ENCODE measurements around the gene ZNF441. TPM values are rescaled to one million over a fixed set of nuclear protein-coding genes. Genes with fewer than 3 reads are reported as not detected.
A peak's percentile ranks its signal among the peaks of the same experiment; 100 is the strongest.

ZNF441 gene
- 10.6 TPM for total RNA-seq (ENCODE audit: unreplicated experiment)
- long read RNA-seq, full-length matches to known transcripts = 1 of 3 reads
- long read RNA-seq, partial matches to known transcripts = 0 of 3 reads
- long read RNA-seq, other reads (novel, unspliced or antisense) = 2 of 3 reads

DNA sequence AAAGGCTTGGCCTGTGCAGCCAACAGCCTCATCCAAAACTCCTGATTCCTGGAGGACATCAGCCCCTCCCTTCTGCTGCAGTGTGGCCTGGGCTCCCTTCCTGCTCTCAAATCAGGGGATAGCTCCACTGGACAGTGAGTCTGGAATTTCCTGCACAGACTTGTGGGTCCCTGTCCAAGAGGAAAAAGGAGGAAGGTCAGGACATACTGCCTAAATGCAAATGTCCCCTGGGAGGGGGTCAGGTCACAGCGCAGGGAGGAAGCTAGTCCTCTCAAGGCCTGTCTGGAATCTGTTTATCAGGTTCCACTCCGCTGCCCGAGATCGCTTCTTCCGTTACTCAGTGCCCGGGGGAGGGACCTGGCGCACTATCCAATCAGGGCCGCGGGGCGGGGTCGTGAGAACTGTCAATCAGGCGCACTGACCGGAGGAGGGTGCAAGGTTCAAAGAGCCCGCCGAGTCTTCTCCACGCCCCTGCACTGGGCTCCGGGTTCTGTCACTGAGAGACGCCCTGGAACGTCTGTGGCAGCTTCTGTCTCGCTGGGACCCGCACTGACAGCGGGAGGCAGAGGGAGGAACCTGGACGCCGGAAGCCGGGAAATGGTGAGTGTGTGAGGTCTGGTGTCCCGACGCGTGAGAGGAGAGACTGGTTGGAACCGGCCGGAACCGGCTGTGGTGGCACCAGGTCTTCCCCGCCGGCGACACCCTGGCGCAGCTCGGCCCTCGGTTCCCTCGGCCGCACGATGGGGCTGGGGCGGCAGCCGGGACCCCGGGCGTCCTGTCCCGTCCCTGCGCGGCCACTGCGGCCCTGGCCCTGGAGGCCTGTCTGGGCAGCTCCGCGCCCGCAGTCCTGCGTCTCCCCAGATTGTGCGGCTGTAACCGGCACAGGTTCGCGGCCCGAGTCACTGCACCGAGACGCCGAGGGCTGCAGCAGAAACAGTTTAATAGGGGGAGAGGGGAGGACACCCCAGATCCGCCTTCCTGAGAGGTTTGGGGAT lies at the start of gene ZNF441:
TSS of gene ZNF441 (plus strand) at position 404 of the 995 bp plus-strand sequence. CDS start at position 598, 194 bp downstream.
- TF ChIP-seq, protein P1, sequence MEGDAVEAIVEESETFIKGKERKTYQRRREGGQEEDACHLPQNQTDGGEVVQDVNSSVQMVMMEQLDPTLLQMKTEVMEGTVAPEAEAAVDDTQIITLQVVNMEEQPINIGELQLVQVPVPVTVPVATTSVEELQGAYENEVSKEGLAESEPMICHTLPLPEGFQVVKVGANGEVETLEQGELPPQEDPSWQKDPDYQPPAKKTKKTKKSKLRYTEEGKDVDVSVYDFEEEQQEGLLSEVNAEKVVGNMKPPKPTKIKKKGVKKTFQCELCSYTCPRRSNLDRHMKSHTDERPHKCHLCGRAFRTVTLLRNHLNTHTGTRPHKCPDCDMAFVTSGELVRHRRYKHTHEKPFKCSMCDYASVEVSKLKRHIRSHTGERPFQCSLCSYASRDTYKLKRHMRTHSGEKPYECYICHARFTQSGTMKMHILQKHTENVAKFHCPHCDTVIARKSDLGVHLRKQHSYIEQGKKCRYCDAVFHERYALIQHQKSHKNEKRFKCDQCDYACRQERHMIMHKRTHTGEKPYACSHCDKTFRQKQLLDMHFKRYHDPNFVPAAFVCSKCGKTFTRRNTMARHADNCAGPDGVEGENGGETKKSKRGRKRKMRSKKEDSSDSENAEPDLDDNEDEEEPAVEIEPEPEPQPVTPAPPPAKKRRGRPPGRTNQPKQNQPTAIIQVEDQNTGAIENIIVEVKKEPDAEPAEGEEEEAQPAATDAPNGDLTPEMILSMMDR (IDR thresholded peaks at IDR 0.05; ENCODE audit: partially characterized antibody, unreplicated experiment) = no peak
- peaks cover 1% of the 10 kb centered on the region for H3K4me1 Mint-ChIP-seq (ENCODE audit: low read depth, unreplicated experiment)
- DNase-seq = peak; percentile 99
- H3K36me3 Mint-ChIP-seq (ENCODE audit: unreplicated experiment) = peaks cover 15% of the 10 kb centered on the region
- H3K27me3 Mint-ChIP-seq (ENCODE audit: unreplicated experiment) = peaks cover 17% of the 10 kb centered on the region
- H3K9me3 Mint-ChIP-seq (ENCODE audit: unreplicated experiment) = peaks cover 6% of the 10 kb centered on the region
- H3K27ac Mint-ChIP-seq (ENCODE audit: unreplicated experiment) = peak within 1 kb of the TSS; percentile 98
- H3K4me3 Mint-ChIP-seq (ENCODE audit: unreplicated experiment) = peak within 1 kb of the TSS; percentile 99

DNA sequence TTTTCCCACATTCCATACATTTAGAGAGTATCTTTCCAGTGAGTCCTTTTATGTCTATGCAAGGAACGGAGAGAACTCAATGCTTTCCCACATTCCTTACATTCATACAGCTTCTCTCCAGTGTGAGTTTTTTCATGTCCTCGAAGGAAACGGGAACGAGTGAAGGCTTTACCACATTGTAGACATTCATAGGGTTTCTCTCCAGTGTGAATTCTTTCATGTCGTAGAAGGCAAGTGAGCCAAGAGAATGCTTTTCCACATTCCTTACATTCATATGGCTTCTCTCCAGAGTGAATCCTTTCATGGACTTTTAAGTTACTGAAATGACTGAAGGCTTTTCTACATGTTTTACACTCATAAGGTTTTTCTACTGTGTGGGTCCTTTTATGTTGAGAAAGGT lies 45.1 kb upstream of the ZNF441 start:
- Mint-ChIP-seq H3K36me3 (ENCODE audit: unreplicated experiment) (peaks cover 51% of the 10 kb centered on the region), H3K4me3 (ENCODE audit: unreplicated experiment) (no peak overlapping the region), H3K4me1 (ENCODE audit: low read depth, unreplicated experiment) (no peaks in the 10 kb centered on the region), H3K27ac (ENCODE audit: unreplicated experiment) (no peak overlapping the region), H3K9me3 (ENCODE audit: unreplicated experiment) (peaks cover 4% of the 10 kb centered on the region), H3K27me3 (ENCODE audit: unreplicated experiment) (no peaks in the 10 kb centered on the region)
- TF ChIP-seq, protein P1 (IDR thresholded peaks at IDR 0.05; ENCODE audit: partially characterized antibody, unreplicated experiment) = no peak
- DNase-seq = no peak

DNA sequence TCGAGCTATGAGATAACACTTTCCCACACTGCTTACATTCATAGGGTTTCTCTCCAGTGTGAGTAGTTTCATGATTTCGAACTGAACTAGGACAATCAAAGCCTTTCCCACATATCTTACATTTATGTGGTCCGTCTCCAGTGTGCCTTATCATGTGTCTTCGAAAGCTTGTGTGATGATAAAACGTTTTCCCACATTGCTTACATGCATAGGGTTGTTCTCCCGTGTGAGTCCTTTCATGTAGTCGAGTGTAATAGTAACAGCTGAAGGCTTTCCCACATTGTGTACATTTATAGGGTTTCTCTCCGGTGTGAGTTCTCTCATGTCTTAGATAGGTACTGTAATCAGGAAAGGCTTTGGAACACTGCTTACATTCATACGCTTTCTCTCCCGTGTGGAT lies 44.4 kb upstream of the ZNF441 start:
- H3K4me3 Mint-ChIP-seq (ENCODE audit: unreplicated experiment) = no peak overlapping the region
- no peak overlapping the region for H3K27ac Mint-ChIP-seq (ENCODE audit: unreplicated experiment)
- H3K9me3 Mint-ChIP-seq (ENCODE audit: unreplicated experiment) = peaks cover 3% of the 10 kb centered on the region
- TF ChIP-seq, protein P1 (IDR thresholded peaks at IDR 0.05; ENCODE audit: partially characterized antibody, unreplicated experiment) = no peak
- no peak for DNase-seq
- no peaks in the 10 kb centered on the region for H3K27me3 Mint-ChIP-seq (ENCODE audit: unreplicated experiment)
- no peaks in the 10 kb centered on the region for H3K4me1 Mint-ChIP-seq (ENCODE audit: low read depth, unreplicated experiment)
- H3K36me3 Mint-ChIP-seq (ENCODE audit: unreplicated experiment) = peaks cover 51% of the 10 kb centered on the region

DNA sequence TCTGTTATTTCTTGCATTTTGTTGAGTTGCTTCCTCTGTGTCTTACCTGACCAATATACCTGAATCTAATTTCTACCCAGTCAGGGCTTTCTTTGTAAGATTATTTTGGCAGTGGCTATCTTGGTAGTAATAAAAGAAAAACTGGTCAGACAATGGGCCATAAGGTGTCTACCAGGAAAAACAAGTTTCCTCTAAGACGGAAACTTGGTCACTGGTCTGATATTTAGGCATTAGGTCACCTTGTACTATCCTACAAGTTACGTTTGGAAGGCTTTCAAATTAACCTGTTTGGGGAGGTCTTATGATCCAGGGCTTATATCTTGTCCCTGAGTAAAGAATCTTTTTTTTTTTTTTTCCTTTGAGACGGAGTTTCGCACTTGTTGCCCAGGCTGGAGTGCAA lies 37.2 kb upstream of the ZNF441 start:
- TF ChIP-seq, protein P1 (IDR thresholded peaks at IDR 0.05; ENCODE audit: partially characterized antibody, unreplicated experiment) = no peak
- Mint-ChIP-seq H3K27me3 (ENCODE audit: unreplicated experiment) (no peaks in the 10 kb centered on the region), H3K9me3 (ENCODE audit: unreplicated experiment) (peaks cover 2% of the 10 kb centered on the region)

DNA sequence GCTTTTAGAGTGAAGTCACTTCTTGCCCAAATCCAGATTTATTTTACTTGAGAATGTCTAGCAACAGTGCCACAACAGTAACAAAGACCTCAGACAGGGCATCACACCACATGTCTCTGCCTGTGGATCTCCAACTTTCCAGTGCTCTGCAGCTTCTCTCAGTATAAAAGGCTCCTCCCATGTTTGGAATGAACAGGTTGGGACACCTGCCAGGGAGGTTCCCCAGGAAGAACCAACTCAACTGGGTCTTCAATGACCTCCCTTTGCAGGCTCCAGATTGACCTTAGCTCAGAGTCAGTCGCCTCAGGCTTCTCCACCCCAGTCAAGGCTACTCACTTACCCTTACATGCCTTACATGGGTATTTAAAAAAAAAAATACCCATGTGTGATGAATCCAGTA lies 31.4 kb upstream of the ZNF441 start:
- H3K27ac Mint-ChIP-seq (ENCODE audit: unreplicated experiment) = no peak overlapping the region
- H3K4me3 Mint-ChIP-seq (ENCODE audit: unreplicated experiment) = no peak overlapping the region
- no peak for DNase-seq
- H3K27me3 Mint-ChIP-seq (ENCODE audit: unreplicated experiment) = peaks cover 6% of the 10 kb centered on the region
- H3K9me3 Mint-ChIP-seq (ENCODE audit: unreplicated experiment) = peaks cover 11% of the 10 kb centered on the region
- H3K4me1 Mint-ChIP-seq (ENCODE audit: low read depth, unreplicated experiment) = peaks cover 6% of the 10 kb centered on the region
- no peaks in the 10 kb centered on the region for H3K36me3 Mint-ChIP-seq (ENCODE audit: unreplicated experiment)
- TF ChIP-seq, protein P1 (IDR thresholded peaks at IDR 0.05; ENCODE audit: partially characterized antibody, unreplicated experiment) = no peak

More for the DNA sequence above, 37.2 kb upstream of the ZNF441 start:
- Mint-ChIP-seq H3K4me3 (ENCODE audit: unreplicated experiment) (no peak overlapping the region), H3K27ac (ENCODE audit: unreplicated experiment) (no peak overlapping the region), H3K4me1 (ENCODE audit: low read depth, unreplicated experiment) (no peaks in the 10 kb centered on the region), H3K36me3 (ENCODE audit: unreplicated experiment) (peaks cover 5% of the 10 kb centered on the region)
- no peak for DNase-seq
